B cell (primary cell): Measurements from ENCODE around the gene KMT2A.

ENCODE experiments used
- CTCF ChIP-seq: fragments of 200-600 bp; IDR thresholded peaks from one replicate; pipeline ENCODE4 v1.8.0; 2022; ENCODE audit warnings: antibody characterized with exemption, mild to moderate bottlenecking
- EZH2 ChIP-seq: IDR thresholded peaks from 2 replicates; pipeline ENCODE4 v1.6.1; 2012; ENCODE audit warnings: borderline replicate concordance, low read depth, mild to moderate bottlenecking, moderate library complexity, low read length; ENCODE audit not compliant: insufficient read depth, poor library complexity, severe bottlenecking

GRCh38 chr11:118434553-118435289, 1.6 kb upstream of the KMT2A start:
- TF ChIP-seq EZH2 (no peak), CTCF (no peak)
